Mucosa of rectum (tissue), 2 donors: ENCODE measurements around the gene DGKI.

ENCODE experiments used
- H3K27ac ChIP-seq, 2 donors: one replicate each; pipeline ENCODE4 v1.7.0; 2013; ENCODE audit warnings: inconsistent platforms in 2 of 2, low read depth in 2 of 2, low read length in 2 of 2
- H3K27me3 ChIP-seq, 2 donors: one replicate each; pipeline ENCODE4 v1.7.0; 2013; ENCODE audit warnings: low read length in 2 of 2; ENCODE audit not compliant: control insufficient read depth in 2 of 2, insufficient read depth in 2 of 2
- H3K36me3 ChIP-seq, 2 donors: one replicate each; pipeline ENCODE4 v1.7.0; 2013; ENCODE audit warnings: low read length in 2 of 2; ENCODE audit not compliant: control insufficient read depth in 2 of 2, insufficient read depth in 2 of 2
- H3K4me1 ChIP-seq, 2 donors: one replicate each; pipeline ENCODE4 v1.7.0; 2013; ENCODE audit warnings: low read length in 2 of 2, mild to moderate bottlenecking in 1 of 2; ENCODE audit not compliant: control insufficient read depth in 2 of 2, insufficient read depth in 2 of 2
- H3K4me3 ChIP-seq, 2 donors: one replicate each; pipeline ENCODE4 v1.7.0; 2013; ENCODE audit warnings: low read length in 2 of 2
- H3K9ac ChIP-seq, 2 donors: one replicate each; pipeline ENCODE4 v1.7.0; 2013; ENCODE audit warnings: low read length in 2 of 2, low read depth in 1 of 2, mild to moderate bottlenecking in 1 of 2
- H3K9me3 ChIP-seq, 2 donors: one replicate each; pipeline ENCODE4 v1.7.0; 2013; ENCODE audit warnings: low read length in 2 of 2; ENCODE audit not compliant: control insufficient read depth in 2 of 2
- donor health status: healthy.
- donor health status: Normal muscosa, but diverticular disease.

The DGKI gene

DNA sequence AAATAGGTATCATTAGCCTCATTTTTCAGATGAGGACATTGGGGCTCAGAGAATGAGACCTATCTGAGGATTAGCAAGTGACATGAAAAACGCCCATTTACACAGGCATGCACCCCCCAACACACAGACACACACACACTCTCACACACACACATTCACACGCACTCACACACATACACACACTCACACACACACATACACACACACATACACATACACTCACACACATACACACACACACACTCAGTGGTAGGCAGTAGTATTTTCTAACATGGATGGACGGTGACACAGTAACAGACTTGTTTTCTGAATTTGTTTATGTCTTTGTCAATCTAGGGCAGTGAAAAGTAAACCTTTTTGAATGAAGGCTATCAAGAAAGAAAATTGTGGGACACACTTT is 21.3 kb downstream of the DGKI start:
- H3K9me3 ChIP-seq: no peaks in the 10 kb centered on the region
- no peaks in the 10 kb centered on the region for H3K4me1 ChIP-seq
- no peak overlapping the region for H3K4me3 ChIP-seq
- no peaks in the 10 kb centered on the region for H3K27me3 ChIP-seq
- no peak overlapping the region for H3K9ac ChIP-seq
- H3K27ac ChIP-seq: no peak overlapping the region
- H3K36me3 ChIP-seq: no peaks in the 10 kb centered on the region

DNA sequence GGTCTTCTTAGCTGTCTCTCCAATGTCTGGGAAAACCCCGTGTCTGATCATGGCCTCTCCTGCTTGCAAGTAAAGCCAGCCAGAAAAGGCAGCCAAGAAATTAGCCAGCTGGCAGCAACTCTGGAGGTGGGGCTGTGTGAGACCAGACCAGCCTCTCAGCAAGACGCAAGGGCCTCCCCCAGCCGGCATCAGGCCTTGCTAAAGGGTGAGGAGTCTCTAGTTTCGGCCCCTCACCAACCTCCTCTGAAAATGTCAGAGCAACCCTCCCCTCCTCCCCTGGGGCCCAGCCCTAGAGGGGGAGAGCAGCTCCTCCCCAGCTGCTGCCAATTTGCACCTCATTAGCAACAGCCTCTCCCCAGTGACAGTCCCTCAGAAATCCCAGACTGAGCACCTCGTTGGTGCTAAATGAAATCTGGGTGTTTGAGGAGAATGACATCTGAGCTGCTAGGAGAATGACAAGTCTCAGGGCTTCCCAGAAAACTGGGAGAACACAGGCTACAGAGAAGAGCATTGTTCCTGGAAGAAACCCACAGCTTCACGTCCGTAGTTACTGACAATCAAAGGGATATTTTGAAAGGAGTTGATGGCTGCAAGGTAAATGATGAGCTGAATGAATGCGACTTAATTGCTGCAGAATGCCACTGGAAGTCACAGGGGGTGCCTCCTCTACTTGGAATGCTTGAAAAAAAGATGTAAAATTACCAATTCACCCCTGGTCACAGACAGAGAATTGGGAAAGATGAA is 25.9 kb downstream of the DGKI start:
- Histone ChIP-seq H3K9ac (no peak overlapping the region), H3K27me3 (no peaks in the 10 kb centered on the region), H3K4me1 (no peaks in the 10 kb centered on the region), H3K9me3 (no peaks in the 10 kb centered on the region), H3K36me3 (no peaks in the 10 kb centered on the region), H3K4me3 (no peak overlapping the region), H3K27ac (no peak overlapping the region)

DNA sequence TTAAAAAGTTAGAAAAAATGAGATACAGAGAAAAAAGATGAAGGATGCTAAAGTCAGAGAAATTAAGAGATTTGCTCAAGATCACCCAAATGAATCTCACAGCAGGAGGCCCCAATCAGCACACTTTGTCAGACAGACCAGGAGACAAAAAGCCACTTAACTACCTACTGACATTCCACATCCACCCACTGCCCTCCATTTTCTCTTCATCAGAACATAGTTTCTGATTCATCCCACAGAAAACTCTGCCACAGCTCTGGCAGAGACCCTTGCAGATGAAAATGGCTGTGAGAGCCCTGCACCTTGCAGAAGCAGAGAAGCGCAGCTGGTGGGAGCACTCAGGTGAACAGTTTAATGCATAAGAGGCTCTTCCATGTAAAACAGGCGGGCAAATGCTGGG is 26.6 kb downstream of the DGKI start:
- no peaks in the 10 kb centered on the region for H3K27me3 ChIP-seq
- no peak overlapping the region for H3K9ac ChIP-seq
- no peaks in the 10 kb centered on the region for H3K36me3 ChIP-seq
- no peak overlapping the region for H3K27ac ChIP-seq
- H3K4me3 ChIP-seq: no peak overlapping the region
- no peaks in the 10 kb centered on the region for H3K9me3 ChIP-seq
- H3K4me1 ChIP-seq: no peaks in the 10 kb centered on the region

DNA sequence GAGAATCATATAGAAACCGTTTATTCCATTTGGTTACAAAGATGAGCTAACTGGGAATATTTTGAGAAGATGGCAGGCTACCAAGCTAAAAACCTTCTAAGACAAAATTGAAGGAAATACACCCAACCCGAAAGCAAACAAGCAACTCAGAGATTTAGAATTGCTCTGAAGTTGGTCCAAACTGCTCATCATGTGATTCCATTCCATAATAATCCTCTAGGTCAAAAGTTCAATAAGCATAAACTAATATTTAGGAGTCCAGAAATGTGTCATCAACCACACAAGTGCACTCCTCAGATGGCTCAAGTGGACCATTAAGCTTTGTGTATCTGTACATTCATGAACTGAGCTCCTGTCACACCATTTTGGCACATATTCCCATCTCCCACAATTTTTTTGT is 28.7 kb downstream of the DGKI start:
- no peak overlapping the region for H3K27ac ChIP-seq
- H3K27me3 ChIP-seq: peaks cover 0 to 2% of the 10 kb centered on the region in 2 donors
- H3K4me3 ChIP-seq: no peak overlapping the region
- H3K36me3 ChIP-seq: no peaks in the 10 kb centered on the region
- H3K9ac ChIP-seq: no peak overlapping the region
- no peaks in the 10 kb centered on the region for H3K9me3 ChIP-seq
- H3K4me1 ChIP-seq: no peaks in the 10 kb centered on the region

DNA sequence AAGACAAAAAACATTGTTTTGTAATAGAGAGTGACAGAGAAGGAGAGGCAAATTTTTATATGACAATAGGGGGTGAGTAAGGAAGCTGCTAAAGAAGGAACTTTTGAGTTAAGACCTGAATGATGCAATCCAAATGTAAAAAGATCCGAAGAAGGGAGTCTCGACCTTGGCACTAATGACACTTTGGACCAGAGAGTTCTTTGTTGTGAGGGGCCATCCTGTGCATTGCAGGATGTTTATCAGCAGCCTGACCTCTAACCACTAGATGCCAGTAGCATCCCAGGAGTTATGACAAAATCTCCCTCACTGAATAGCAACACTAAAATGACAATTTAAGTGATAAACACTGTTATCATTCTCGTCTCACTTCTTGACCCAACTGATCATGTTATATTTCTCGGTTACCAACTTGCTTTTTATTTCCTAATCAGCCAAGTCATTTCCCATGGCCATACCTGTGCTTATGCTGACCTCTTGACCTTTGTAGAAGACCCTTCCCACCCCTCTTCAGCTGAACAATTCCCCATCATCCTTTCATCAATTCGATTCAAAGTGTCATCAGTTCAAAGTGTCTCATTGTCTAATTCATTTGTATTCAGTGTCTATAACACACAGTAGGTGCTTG is 30.0 kb downstream of the DGKI start:
- peaks cover 0 to 2% of the 10 kb centered on the region in 2 donors for H3K27me3 ChIP-seq
- H3K9me3 ChIP-seq: no peaks in the 10 kb centered on the region
- H3K36me3 ChIP-seq: no peaks in the 10 kb centered on the region
- no peaks in the 10 kb centered on the region for H3K4me1 ChIP-seq
- no peak overlapping the region for H3K9ac ChIP-seq
- no peak overlapping the region for H3K27ac ChIP-seq
- H3K4me3 ChIP-seq: no peak overlapping the region

DNA sequence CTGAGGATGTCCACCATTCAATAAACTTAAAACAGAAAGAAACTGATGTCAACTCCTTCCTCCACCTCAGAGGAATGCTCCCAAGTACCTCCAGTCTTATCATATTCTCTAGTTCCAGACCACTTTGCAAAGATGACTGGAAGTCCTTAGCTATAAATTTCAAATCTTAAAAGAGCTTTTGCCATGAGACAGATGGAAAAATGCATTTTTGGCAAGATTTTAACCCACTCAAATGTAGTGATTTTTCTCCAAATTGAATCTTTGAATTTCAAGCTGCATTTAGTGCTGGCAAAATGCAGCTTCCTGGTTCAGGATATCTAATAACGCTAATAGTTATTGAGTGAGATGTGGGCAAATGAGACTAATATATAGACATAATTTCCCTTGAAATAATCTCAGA is 33.2 kb downstream of the DGKI start:
- Histone ChIP-seq H3K4me3 (no peak overlapping the region), H3K9ac (no peak overlapping the region), H3K36me3 (no peaks in the 10 kb centered on the region), H3K4me1 (no peaks in the 10 kb centered on the region), H3K9me3 (no peaks in the 10 kb centered on the region), H3K27ac (no peak overlapping the region), H3K27me3 (peaks cover 0 to 2% of the 10 kb centered on the region in 2 donors)

DNA sequence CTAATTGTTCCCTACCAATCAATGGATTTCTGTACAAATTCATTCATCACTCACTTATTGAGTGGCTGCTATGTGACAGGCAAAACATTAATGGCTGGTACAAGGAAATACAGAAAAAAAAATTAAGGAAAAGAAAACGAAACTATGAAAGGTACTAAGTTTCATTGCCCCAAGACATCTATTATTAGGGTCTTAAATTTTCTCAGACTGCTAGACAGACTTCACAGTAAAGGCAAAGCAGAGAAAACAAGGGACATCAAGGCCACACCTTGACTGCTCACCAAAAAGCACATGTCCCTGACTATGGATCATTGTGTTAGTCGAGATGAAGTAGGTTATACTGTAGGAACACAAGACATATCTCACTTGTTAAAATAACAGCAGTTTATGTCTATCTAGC is 36.5 kb downstream of the DGKI start:
- Histone ChIP-seq H3K36me3 (no peaks in the 10 kb centered on the region), H3K9ac (no peak overlapping the region), H3K4me1 (no peaks in the 10 kb centered on the region), H3K9me3 (no peaks in the 10 kb centered on the region), H3K27me3 (peaks cover 0 to 2% of the 10 kb centered on the region in 2 donors), H3K4me3 (no peak overlapping the region), H3K27ac (no peak overlapping the region)

DNA sequence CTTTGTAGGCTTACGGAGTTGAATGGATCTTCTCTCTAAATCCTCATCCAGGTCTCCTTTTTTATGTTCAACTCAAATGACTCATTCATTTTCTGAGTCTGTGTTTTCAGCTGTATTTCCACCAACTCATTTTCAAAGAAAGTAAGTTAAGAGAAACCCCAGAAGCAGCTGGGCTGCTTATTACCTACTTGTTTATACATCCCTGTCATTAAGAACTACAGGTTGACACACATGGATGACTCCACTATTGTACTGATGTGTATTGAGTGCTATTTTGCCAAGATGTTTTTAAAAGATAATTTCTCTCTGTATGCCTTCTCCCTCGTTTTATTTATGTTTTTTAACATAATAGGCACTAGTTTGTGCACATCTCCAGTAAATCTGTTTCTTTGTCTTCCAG is 41.9 kb downstream of the DGKI start:
- no peaks in the 10 kb centered on the region for H3K4me1 ChIP-seq
- no peaks in the 10 kb centered on the region for H3K27me3 ChIP-seq
- no peak overlapping the region for H3K4me3 ChIP-seq
- H3K9me3 ChIP-seq: no peaks in the 10 kb centered on the region
- H3K27ac ChIP-seq: no peak overlapping the region
- H3K36me3 ChIP-seq: no peaks in the 10 kb centered on the region
- no peak overlapping the region for H3K9ac ChIP-seq

DNA sequence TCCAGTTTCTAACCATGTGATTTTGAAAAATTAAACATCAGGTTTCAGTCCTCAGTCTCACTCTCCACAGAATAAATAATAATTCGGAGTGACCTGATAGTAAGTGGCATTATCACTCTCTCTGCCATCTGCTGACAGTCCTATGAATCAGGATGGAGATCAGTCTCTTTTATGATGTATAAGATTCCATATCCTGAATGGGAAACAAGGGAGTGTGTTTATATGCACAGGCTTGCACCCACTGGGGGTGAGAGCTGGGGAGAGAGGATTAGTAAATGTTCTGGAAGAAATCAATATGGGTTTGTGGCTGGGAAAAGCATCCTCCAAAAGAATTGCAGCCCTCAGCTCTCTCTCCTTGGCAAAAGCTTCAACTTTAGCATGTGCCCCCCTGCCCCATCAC is 45.3 kb downstream of the DGKI start:
- Histone ChIP-seq H3K27me3 (no peaks in the 10 kb centered on the region), H3K27ac (no peak overlapping the region), H3K4me1 (no peaks in the 10 kb centered on the region), H3K9me3 (no peaks in the 10 kb centered on the region), H3K4me3 (no peak overlapping the region), H3K9ac (no peak overlapping the region), H3K36me3 (no peaks in the 10 kb centered on the region)

DNA sequence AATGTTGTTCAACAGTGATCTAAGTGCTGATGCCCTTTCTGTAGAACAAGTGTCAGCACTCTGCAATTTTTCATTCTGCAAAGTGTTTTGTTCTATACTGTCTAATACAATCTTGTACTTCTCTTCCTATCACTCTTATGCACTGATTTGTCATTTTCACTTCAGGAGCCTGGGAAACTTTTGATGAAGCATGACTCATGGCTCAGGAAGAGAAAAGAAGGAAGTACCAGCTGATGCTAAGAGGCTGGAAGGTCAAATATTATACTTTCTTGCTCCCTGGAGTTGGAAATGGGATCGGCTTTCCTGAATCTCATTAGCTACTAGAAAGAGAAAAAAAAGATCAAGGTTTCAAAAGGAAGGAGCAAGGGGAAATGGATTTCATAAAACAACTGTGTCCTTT is 45.8 kb downstream of the DGKI start:
- H3K9ac ChIP-seq: no peak overlapping the region
- H3K27me3 ChIP-seq: no peaks in the 10 kb centered on the region
- H3K36me3 ChIP-seq: no peaks in the 10 kb centered on the region
- H3K27ac ChIP-seq: no peak overlapping the region
- H3K4me3 ChIP-seq: no peak overlapping the region
- H3K9me3 ChIP-seq: no peaks in the 10 kb centered on the region
- no peaks in the 10 kb centered on the region for H3K4me1 ChIP-seq
